NCI-H1092 (cell line): ENCODE measurements around the gene CD53.
"Not testable (repeated sequence)": the region's sequence is repeated elsewhere in the genome, so short reads cannot be mapped to it uniquely, and the experiment has no call there.

Experiments used
- DNase-seq: peaks from one replicate; lab custom pipeline; 2025; lab: John Stamatoyannopoulos, UW

The CD53 gene

GRCh38 chr1:110916669-110917306 lies 43.8 kb downstream of the CD53 start:
- DNase-seq = no peak

- no peak for DNase-seq
Observed at GRCh38 chr1:110918016-110918415, 45.1 kb downstream of the CD53 start.

GRCh38 chr1:110921953-110922352 lies 49.0 kb downstream of the CD53 start:
- DNase-seq = no peak

- DNase-seq = no peak
Observed at GRCh38 chr1:110927484-110928075, 54.6 kb downstream of the CD53 start.

GRCh38 chr1:110928191-110928590 lies 55.2 kb downstream of the CD53 start:
- no peak for DNase-seq

GRCh38 chr1:110928904-110929303 lies 56.0 kb downstream of the CD53 start:
- DNase-seq = no peak

- DNase-seq = not testable (repeated sequence)
Observed at GRCh38 chr1:110931097-110931496, 58.1 kb downstream of the CD53 start.

- no peak for DNase-seq
Observed at GRCh38 chr1:110936567-110936966, 63.6 kb downstream of the CD53 start.

- DNase-seq = no peak
Observed at GRCh38 chr1:110944806-110945205, 71.9 kb downstream of the CD53 start.

GRCh38 chr1:110945626-110946025 lies 72.7 kb downstream of the CD53 start:
- no peak for DNase-seq

GRCh38 chr1:110948038-110948810 lies 75.3 kb downstream of the CD53 start:
- DNase-seq = no peak
